ENCODE data around the gene MRPL39. TPM values are rescaled to one million over a fixed set of nuclear protein-coding genes. Genes with fewer than 3 reads are reported as not detected.

The MRPL39 gene
- total and polyA plus RNA-seq, 12 donors: 19.4 to 90.7 (median 41.7) TPM

GRCh38 chr21:25557180-25557579 lies 50.1 kb downstream of the MRPL39 start:
- intact Hi-C loops (cut with DNase I): no loop called here
- Histone ChIP-seq H3K27ac (no peak overlapping the region), H3K27me3 (no peaks in the 10 kb centered on the region), H3K4me3 (no peak overlapping the region), H3K9me3 (replicated peaks in 1 of 3) (no peaks in the 10 kb centered on the region), H3K36me3 (replicated peaks in 1 of 2) (no peaks in the 10 kb centered on the region), H3K4me1 (replicated peaks in 1 of 2) (no peaks in the 10 kb centered on the region)
- 92 to 100% (median 94%) methylated on average over 1 of the region's 1 CpG for WGBS, 4 donors
- no peak for TF ChIP-seq POLR2A (IDR thresholded peaks at IDR 0.05)
- no peak for TF ChIP-seq CTCF (IDR thresholded peaks at IDR 0.05)
- DNase-seq: no peak

- intact Hi-C loops (cut with DNase I): no loop called here
- H3K4me3 ChIP-seq: no peak overlapping the region
- H3K36me3 ChIP-seq (replicated peaks in 1 of 2): no peaks in the 10 kb centered on the region
- TF ChIP-seq POLR2A (IDR thresholded peaks at IDR 0.05) (no peak), CTCF (IDR thresholded peaks at IDR 0.05) (no peak)
- no peak for DNase-seq
- H3K27me3 ChIP-seq: no peaks in the 10 kb centered on the region
- no peaks in the 10 kb centered on the region for H3K4me1 ChIP-seq (replicated peaks in 1 of 2)
- H3K27ac ChIP-seq: no peak overlapping the region
- no peaks in the 10 kb centered on the region for H3K9me3 ChIP-seq (replicated peaks in 1 of 3)
These were observed 51.2 kb downstream of the MRPL39 start for GRCh38 chr21:25556091-25556490.

GRCh38 chr21:25555492-25555891 lies 51.8 kb downstream of the MRPL39 start:
- Histone ChIP-seq H3K27ac (no peak overlapping the region), H3K9me3 (replicated peaks in 1 of 3) (no peaks in the 10 kb centered on the region), H3K36me3 (replicated peaks in 1 of 2) (no peaks in the 10 kb centered on the region), H3K4me3 (no peak overlapping the region), H3K27me3 (no peaks in the 10 kb centered on the region), H3K4me1 (replicated peaks in 1 of 2) (no peaks in the 10 kb centered on the region)
- no peak for TF ChIP-seq CTCF (IDR thresholded peaks at IDR 0.05)
- no peak for TF ChIP-seq POLR2A (IDR thresholded peaks at IDR 0.05)
- intact Hi-C loops (cut with DNase I): no loop called here
- no peak for DNase-seq

- TF ChIP-seq CTCF (IDR thresholded peaks at IDR 0.05) (no peak), POLR2A (IDR thresholded peaks at IDR 0.05) (no peak)
- 70 to 77% (median 74%) methylated on average over 5 of the region's 5 CpGs for WGBS, 4 donors
- H3K27ac ChIP-seq: no peak overlapping the region
- H3K9me3 ChIP-seq (replicated peaks in 1 of 3): no peaks in the 10 kb centered on the region
- H3K4me1 ChIP-seq (replicated peaks in 1 of 2): no peaks in the 10 kb centered on the region
- H3K27me3 ChIP-seq: no peaks in the 10 kb centered on the region
- H3K36me3 ChIP-seq (replicated peaks in 1 of 2): no peaks in the 10 kb centered on the region
- H3K4me3 ChIP-seq: no peak overlapping the region
- no peak for DNase-seq
- intact Hi-C loops (cut with DNase I): no loop called here
These were observed 54.4 kb downstream of the MRPL39 start for GRCh38 chr21:25552856-25553255.
